ENCODE results near the gene GPR15LG. TPM values are rescaled to one million over a fixed set of nuclear protein-coding genes. Genes with fewer than 3 reads are reported as not detected.

GPR15LG gene
- total and polyA plus RNA-seq, 10 of the 15 experiments (the other 5 are each of a cell fraction or from before 2014, with no cell fraction given): 1.1 to 12.2 (median 1.4) TPM

- Histone ChIP-seq H3K36me3 (ENCODE audit: control insufficient read depth in 2 of 2, insufficient read depth in 2 of 2, low read length in 1 of 2) (no peaks in the 10 kb centered on the region), H4K20me1 (ENCODE audit: control insufficient read depth, insufficient read depth) (no peaks in the 10 kb centered on the region), H3K9me3 (replicated peaks; ENCODE audit: control insufficient read depth, insufficient read depth, low read length) (no peaks in the 10 kb centered on the region), H2AFZ (ENCODE audit: control insufficient read depth, low read depth, low read length) (no peak overlapping the region), H3K4me1 (ENCODE audit: control insufficient read depth, insufficient read depth, low read length) (no peaks in the 10 kb centered on the region), H3K27ac (ENCODE audit: control insufficient read depth, insufficient read depth) (no peak overlapping the region), H3K27me3 (replicated peaks in 1 of 2; ENCODE audit: control insufficient read depth in 2 of 2, insufficient read depth in 2 of 2, low read length in 1 of 2) (no peaks in the 10 kb centered on the region; a peak in 2 of 4 replicates), H3K4me2 (ENCODE audit: control insufficient read depth, insufficient read depth) (no peak overlapping the region), H3K4me3 (no peak overlapping the region), H3K79me2 (ENCODE audit: control insufficient read depth, insufficient read depth, low read length) (no peaks in the 10 kb centered on the region), H3K9ac (ENCODE audit: control insufficient read depth, insufficient read depth, low read length) (no peak overlapping the region)
- ATAC-seq (no peak), DNase-seq (ENCODE audit: low read depth, low spot score) (no peak), FAIRE-seq (no peak)
- ChIA-PET CTCF (interaction anchor here (1.2 kb wide), 1 partner anchor 303 kb away, joined by 4 read pairs; no protein-coding TSS in a partner anchor), POLR2A (no interaction called here), RAD21 (ENCODE audit: unreplicated experiment) (no interaction called here), SMC1A (ENCODE audit: uncharacterized antibody, unreplicated experiment) (no interaction called here)
- BruUV-seq (replicated peaks): no TSS peak
- intact Hi-C loops (cut with micrococcal nuclease; ENCODE audit: unreplicated experiment): no loop called here
- 49% methylated on average over 4 of the region's 4 CpGs for whole genome bisulfite sequencing (ENCODE audit: insufficient coverage, insufficient replicate concordance, low lambda C conversion rate, missing lambda C conversion rate)
- TF ChIP-seq MEF2A (IDR thresholded peaks at IDR 0.05; ENCODE audit: insufficient read depth, low read depth, low read length): no peak
- TF ChIP-seq ASH2L (IDR thresholded peaks at IDR 0.05; ENCODE audit: borderline replicate concordance, low read depth): no peak
- no peak for TF ChIP-seq NFYB (IDR thresholded peaks at IDR 0.05; ENCODE audit: insufficient read depth, low read depth, low read length)
- TF ChIP-seq POLR2AphosphoS2 (IDR thresholded peaks at IDR 0.05; ENCODE audit: low read depth, low read length): no peak
- in situ Hi-C loops (cut with MboI): no loop called here
These were observed 60.9 kb downstream of the GPR15LG start for GRCh38 chr10:84234479-84234878.

Other genes with a start within 250 kb of the GPR15LG start
- gene GHITM, start 34.3 kb upstream of the GPR15LG start, total RNA-seq (2014; rRNA removed): 153 and 180 TPM in 2 replicates
- 153 and 157 TPM in 2 replicates for gene GHITM, start 34.3 kb upstream of the GPR15LG start, total RNA-seq (2014; rRNA removed; fragmentation: Illumina TruSeq; extraction: Trizol)
- gene GHITM, start 34.3 kb upstream of the GPR15LG start, total RNA-seq (2021): 120 and 128 TPM in 2 replicates
- gene GHITM, start 34.3 kb upstream of the GPR15LG start, polyA plus RNA-seq (2011; rRNA removed): 257 and 294 TPM in 2 replicates
- 147 and 190 TPM in 2 replicates for gene GHITM, start 34.3 kb upstream of the GPR15LG start, polyA plus RNA-seq (2014; fragmentation: Illumina TruSeq; extraction: Trizol)
- gene GHITM, start 34.3 kb upstream of the GPR15LG start, polyA plus RNA-seq (2014; fragmentation: Nextera tagmentation; extraction: Ambion mirVana): 100 to 1,000 TPM; 366 to 501 TPM
- gene GHITM, start 34.3 kb upstream of the GPR15LG start, polyA plus RNA-seq (2014; rRNA removed): 146 and 162 TPM in 2 replicates
- gene GHITM, start 34.3 kb upstream of the GPR15LG start, polyA plus RNA-seq (2016; fragmentation: Nextera tagmentation; extraction: Ambion mirVana): 100 to 1,000 TPM; 295 to 299 TPM
- gene CDHR1, start 20.7 kb downstream of the GPR15LG start, total RNA-seq (2014; rRNA removed): 0.17 and 0.27 TPM in 2 replicates
- gene CDHR1, start 20.7 kb downstream of the GPR15LG start, total RNA-seq (2014; rRNA removed; fragmentation: Illumina TruSeq; extraction: Trizol): 0.22 and 0.23 TPM in 2 replicates
- gene CDHR1, start 20.7 kb downstream of the GPR15LG start, total RNA-seq (2021): 0.41 and 0.82 TPM in 2 replicates
- 2.3 and 3.0 TPM in 2 replicates for gene CDHR1, start 20.7 kb downstream of the GPR15LG start, polyA plus RNA-seq (2011; rRNA removed)
- 0.48 and 0.71 TPM in 2 replicates for gene CDHR1, start 20.7 kb downstream of the GPR15LG start, polyA plus RNA-seq (2014; fragmentation: Illumina TruSeq; extraction: Trizol)
- under 1 TPM; 0.20 to 0.24 TPM for gene CDHR1, start 20.7 kb downstream of the GPR15LG start, polyA plus RNA-seq (2014; fragmentation: Nextera tagmentation; extraction: Ambion mirVana)
- gene CDHR1, start 20.7 kb downstream of the GPR15LG start, polyA plus RNA-seq (2014; rRNA removed): 0.52 and 0.58 TPM in 2 replicates
- gene CDHR1, start 20.7 kb downstream of the GPR15LG start, polyA plus RNA-seq (2016; fragmentation: Nextera tagmentation; extraction: Ambion mirVana): under 1 TPM; 0.28 to 0.40 TPM
- gene LRIT2, start 51.7 kb downstream of the GPR15LG start, total RNA-seq (2014; rRNA removed): not detected in 2 replicates
- gene LRIT2, start 51.7 kb downstream of the GPR15LG start, total RNA-seq (2014; rRNA removed; fragmentation: Illumina TruSeq; extraction: Trizol): not detected in 2 replicates
- not detected in 2 replicates for gene LRIT2, start 51.7 kb downstream of the GPR15LG start, total RNA-seq (2021)
- not detected in 2 replicates for gene LRIT2, start 51.7 kb downstream of the GPR15LG start, polyA plus RNA-seq (2011; rRNA removed)
- not detected in 2 replicates for gene LRIT2, start 51.7 kb downstream of the GPR15LG start, polyA plus RNA-seq (2014; fragmentation: Illumina TruSeq; extraction: Trizol)
- not detected for gene LRIT2, start 51.7 kb downstream of the GPR15LG start, polyA plus RNA-seq (2014; fragmentation: Nextera tagmentation; extraction: Ambion mirVana)
- not detected in 2 replicates for gene LRIT2, start 51.7 kb downstream of the GPR15LG start, polyA plus RNA-seq (2014; rRNA removed)
- gene LRIT2, start 51.7 kb downstream of the GPR15LG start, polyA plus RNA-seq (2016; fragmentation: Nextera tagmentation; extraction: Ambion mirVana): not detected
- gene LRIT1, start 67.7 kb downstream of the GPR15LG start, total RNA-seq (2014; rRNA removed): not detected in 2 replicates
- not detected in 2 replicates for gene LRIT1, start 67.7 kb downstream of the GPR15LG start, total RNA-seq (2014; rRNA removed; fragmentation: Illumina TruSeq; extraction: Trizol)
- gene LRIT1, start 67.7 kb downstream of the GPR15LG start, total RNA-seq (2021): not detected in 2 replicates
- not detected in 2 replicates for gene LRIT1, start 67.7 kb downstream of the GPR15LG start, polyA plus RNA-seq (2011; rRNA removed)
- not detected in 2 replicates for gene LRIT1, start 67.7 kb downstream of the GPR15LG start, polyA plus RNA-seq (2014; fragmentation: Illumina TruSeq; extraction: Trizol)
- gene LRIT1, start 67.7 kb downstream of the GPR15LG start, polyA plus RNA-seq (2014; fragmentation: Nextera tagmentation; extraction: Ambion mirVana): not detected
- gene LRIT1, start 67.7 kb downstream of the GPR15LG start, polyA plus RNA-seq (2014; rRNA removed): not detected in 2 replicates
- not detected for gene LRIT1, start 67.7 kb downstream of the GPR15LG start, polyA plus RNA-seq (2016; fragmentation: Nextera tagmentation; extraction: Ambion mirVana)
- gene RGR, start 71.3 kb downstream of the GPR15LG start, total RNA-seq (2014; rRNA removed): not detected in 2 replicates
- gene RGR, start 71.3 kb downstream of the GPR15LG start, total RNA-seq (2014; rRNA removed; fragmentation: Illumina TruSeq; extraction: Trizol): not detected in 2 replicates
- not detected in 2 replicates for gene RGR, start 71.3 kb downstream of the GPR15LG start, total RNA-seq (2021)
- gene RGR, start 71.3 kb downstream of the GPR15LG start, polyA plus RNA-seq (2011; rRNA removed): not detected in 2 replicates
- not detected in 2 replicates for gene RGR, start 71.3 kb downstream of the GPR15LG start, polyA plus RNA-seq (2014; fragmentation: Illumina TruSeq; extraction: Trizol)
- not detected for gene RGR, start 71.3 kb downstream of the GPR15LG start, polyA plus RNA-seq (2014; fragmentation: Nextera tagmentation; extraction: Ambion mirVana)
- gene RGR, start 71.3 kb downstream of the GPR15LG start, polyA plus RNA-seq (2014; rRNA removed): not detected in 2 replicates
- gene RGR, start 71.3 kb downstream of the GPR15LG start, polyA plus RNA-seq (2016; fragmentation: Nextera tagmentation; extraction: Ambion mirVana): not detected
- 8.8 and 9.2 TPM in 2 replicates for gene CCSER2, start 154.8 kb downstream of the GPR15LG start, total RNA-seq (2014; rRNA removed)
- 15.3 and 16.9 TPM in 2 replicates for gene CCSER2, start 154.8 kb downstream of the GPR15LG start, total RNA-seq (2014; rRNA removed; fragmentation: Illumina TruSeq; extraction: Trizol)
- 18.8 and 21.2 TPM in 2 replicates for gene CCSER2, start 154.8 kb downstream of the GPR15LG start, total RNA-seq (2021)
- 12.4 and 17.5 TPM in 2 replicates for gene CCSER2, start 154.8 kb downstream of the GPR15LG start, polyA plus RNA-seq (2011; rRNA removed)
- gene CCSER2, start 154.8 kb downstream of the GPR15LG start, polyA plus RNA-seq (2014; fragmentation: Illumina TruSeq; extraction: Trizol): 14.0 and 14.5 TPM in 2 replicates
- 1 to 10 TPM; 4.7 to 6.8 TPM for gene CCSER2, start 154.8 kb downstream of the GPR15LG start, polyA plus RNA-seq (2014; fragmentation: Nextera tagmentation; extraction: Ambion mirVana)
- 5.3 and 5.4 TPM in 2 replicates for gene CCSER2, start 154.8 kb downstream of the GPR15LG start, polyA plus RNA-seq (2014; rRNA removed)
- 10 to 100 TPM; 16.5 to 18.5 TPM for gene CCSER2, start 154.8 kb downstream of the GPR15LG start, polyA plus RNA-seq (2016; fragmentation: Nextera tagmentation; extraction: Ambion mirVana)

All from GM12878 (cell line).